Kidney (tissue), 14 donors: ENCODE results near the gene SUPT20HL2. TPM values are rescaled to one million over a fixed set of nuclear protein-coding genes. Genes with fewer than 3 reads are reported as not detected.

Experiments used
- DNase-seq, 5 donors: peaks; one replicate each; pipeline ENCODE4 v3.0.0-alpha.2; 2013 to 2020
- FAIRE-seq: peaks from 2 replicates; lab custom pipeline; 2012; peaks lifted over from hg19 to GRCh38; lab: Jason Lieb, UNC
- H3K27ac ChIP-seq, 2 donors: one replicate each; pipeline ENCODE4 v1.7.0; 2013; ENCODE audit warnings: low read depth in 2 of 2, low read length in 2 of 2, inconsistent platforms in 1 of 2
- H3K27me3 ChIP-seq: one replicate; pipeline ENCODE4 v1.7.1; 2013; ENCODE audit warnings: low read length, inconsistent platforms; ENCODE audit not compliant: control insufficient read depth, insufficient read depth
- H3K36me3 ChIP-seq, 3 donors: one replicate each; pipeline versions ENCODE4 v1.7.0 to v1.7.1; 2013; ENCODE audit warnings: low read length in 3 of 3, control low read depth in 1 of 3, inconsistent platforms in 1 of 3; ENCODE audit not compliant: insufficient read depth in 3 of 3, control insufficient read depth in 2 of 3
- H3K4me1 ChIP-seq, 3 donors: one replicate each; pipeline versions ENCODE4 v1.7.0 to v1.7.1; 2013; ENCODE audit warnings: low read length in 3 of 3, inconsistent platforms in 1 of 3, low read depth in 1 of 3; ENCODE audit not compliant: control insufficient read depth in 2 of 3, insufficient read depth in 2 of 3
- H3K4me3 ChIP-seq, 3 donors: one replicate each; pipeline versions ENCODE4 v1.7.0 to v1.8.1; 2013; ENCODE audit warnings: low read length in 3 of 3, control low read depth in 1 of 3, inconsistent platforms in 1 of 3
- H3K9ac ChIP-seq, 3 donors: one replicate each; pipeline versions ENCODE4 v1.7.0 to v1.7.1; 2013; ENCODE audit warnings: low read length in 3 of 3, control low read depth in 1 of 3, inconsistent platforms in 1 of 3
- H3K9me3 ChIP-seq, 3 donors: one replicate each; pipeline versions ENCODE4 v1.7.0 to v1.7.1; 2013; ENCODE audit warnings: low read length in 3 of 3, control low read depth in 1 of 3, inconsistent platforms in 1 of 3; ENCODE audit not compliant: control insufficient read depth in 2 of 3, insufficient read depth in 1 of 3
- intact Hi-C: fragments of 100-400 bp; cut with DNase I; formaldehyde crosslinking; loops from one replicate; pipeline ENCODE4 v1.11.1; 2022
- polyA plus RNA-seq: library from polyadenylated mRNA; stranded (reverse); fragments of 350-450 nt; fragmentation: Illumina TruSeq; extraction: RNeasy Lipid Tissue Mini Kit (QIAGEN cat#74804); gene quantifications from one replicate; pipeline ENCODE4 v1.2.3, GENCODE V29; 2014; ENCODE audit warnings: low read depth, low replicate concordance; ENCODE audit not compliant: insufficient read depth
- total RNA-seq: library from RNA; stranded (reverse); fragmentation: NEBNext Ultra II Directional; extraction: Animal tissue kit (Norgen Biotek cat#: 25700); gene quantifications from one replicate; pipeline ENCODE4 v1.2.1, GENCODE V29; 2021
- TF ChIP-seq, protein P1 (sequence below): IDR thresholded peaks from 3 replicates; pipeline ENCODE4 v1.5.1; 2012; ENCODE audit warnings: mild to moderate bottlenecking, moderate library complexity, borderline replicate concordance; ENCODE audit not compliant: insufficient read depth; ENCODE audit errors: extremely low read depth
- donor health status: control.
- donor health status: control.
- donor health status: control.
- donor health status: control.
- donor health status: control.
- donor health status: DM: yes; HTN: yes; CAD: no.
- donor health status: Normal renal cell carcinoma (clear cell type).

Gene SUPT20HL2
- total and polyA plus RNA-seq, 2 donors from 2014 or later: not detected

DNA sequence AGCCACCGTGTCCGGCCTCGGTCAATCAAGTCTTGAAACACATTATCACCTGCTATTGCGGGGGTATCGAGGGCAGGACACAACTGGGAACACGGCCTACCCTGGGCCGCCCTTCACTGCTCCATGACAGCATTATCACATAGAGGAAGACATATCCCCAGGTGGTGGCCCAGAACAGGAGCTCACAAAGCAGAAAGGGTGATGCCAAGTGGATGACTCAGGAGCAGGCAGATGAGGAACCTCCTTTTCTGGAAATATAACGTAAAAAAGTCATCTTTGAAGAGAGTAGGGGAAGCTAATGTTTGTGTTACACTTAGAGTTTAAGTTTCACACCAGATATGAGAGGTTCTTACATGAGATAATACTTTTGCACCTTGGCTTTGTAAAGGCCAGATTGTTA is 41.2 kb upstream of the SUPT20HL2 start:
- TF ChIP-seq, protein P1, sequence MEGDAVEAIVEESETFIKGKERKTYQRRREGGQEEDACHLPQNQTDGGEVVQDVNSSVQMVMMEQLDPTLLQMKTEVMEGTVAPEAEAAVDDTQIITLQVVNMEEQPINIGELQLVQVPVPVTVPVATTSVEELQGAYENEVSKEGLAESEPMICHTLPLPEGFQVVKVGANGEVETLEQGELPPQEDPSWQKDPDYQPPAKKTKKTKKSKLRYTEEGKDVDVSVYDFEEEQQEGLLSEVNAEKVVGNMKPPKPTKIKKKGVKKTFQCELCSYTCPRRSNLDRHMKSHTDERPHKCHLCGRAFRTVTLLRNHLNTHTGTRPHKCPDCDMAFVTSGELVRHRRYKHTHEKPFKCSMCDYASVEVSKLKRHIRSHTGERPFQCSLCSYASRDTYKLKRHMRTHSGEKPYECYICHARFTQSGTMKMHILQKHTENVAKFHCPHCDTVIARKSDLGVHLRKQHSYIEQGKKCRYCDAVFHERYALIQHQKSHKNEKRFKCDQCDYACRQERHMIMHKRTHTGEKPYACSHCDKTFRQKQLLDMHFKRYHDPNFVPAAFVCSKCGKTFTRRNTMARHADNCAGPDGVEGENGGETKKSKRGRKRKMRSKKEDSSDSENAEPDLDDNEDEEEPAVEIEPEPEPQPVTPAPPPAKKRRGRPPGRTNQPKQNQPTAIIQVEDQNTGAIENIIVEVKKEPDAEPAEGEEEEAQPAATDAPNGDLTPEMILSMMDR: no peak
- no peaks in the 10 kb centered on the region for H3K9me3 ChIP-seq
- DNase-seq (no peak), FAIRE-seq (no peak)
- intact Hi-C loops: no loop called here
- no peaks in the 10 kb centered on the region for H3K4me1 ChIP-seq
- no peak overlapping the region for H3K4me3 ChIP-seq
- no peak overlapping the region for H3K9ac ChIP-seq
- H3K27me3 ChIP-seq: no peaks in the 10 kb centered on the region
- H3K27ac ChIP-seq: no peak overlapping the region
- no peaks in the 10 kb centered on the region for H3K36me3 ChIP-seq

DNA sequence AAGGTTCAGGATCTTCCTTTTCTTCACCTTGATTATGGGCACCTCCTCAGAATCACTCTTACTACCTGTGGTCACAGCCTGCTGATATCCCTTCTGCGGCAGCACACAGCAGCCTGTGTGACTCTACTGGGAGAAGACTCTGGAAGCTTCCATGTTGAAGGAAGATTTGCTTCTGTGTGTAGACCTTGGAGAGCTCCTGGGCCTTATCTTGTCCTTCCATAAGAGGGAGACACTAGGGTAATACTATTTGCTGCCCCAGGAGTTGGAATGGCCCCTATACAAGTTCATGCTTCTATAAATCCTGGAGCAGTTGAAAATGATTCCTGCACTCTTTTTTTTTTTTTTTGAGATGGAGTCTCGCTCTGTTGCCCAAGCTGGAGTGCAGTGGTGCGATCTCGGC is 36.3 kb upstream of the SUPT20HL2 start:
- Histone ChIP-seq H3K9ac (no peak overlapping the region), H3K4me3 (no peak overlapping the region), H3K9me3 (no peaks in the 10 kb centered on the region), H3K27ac (no peak overlapping the region), H3K27me3 (no peaks in the 10 kb centered on the region), H3K4me1 (no peaks in the 10 kb centered on the region), H3K36me3 (no peaks in the 10 kb centered on the region)
- no peak for FAIRE-seq
- intact Hi-C loops: no loop called here
- TF ChIP-seq, protein P1: no peak
- no peak for DNase-seq

DNA sequence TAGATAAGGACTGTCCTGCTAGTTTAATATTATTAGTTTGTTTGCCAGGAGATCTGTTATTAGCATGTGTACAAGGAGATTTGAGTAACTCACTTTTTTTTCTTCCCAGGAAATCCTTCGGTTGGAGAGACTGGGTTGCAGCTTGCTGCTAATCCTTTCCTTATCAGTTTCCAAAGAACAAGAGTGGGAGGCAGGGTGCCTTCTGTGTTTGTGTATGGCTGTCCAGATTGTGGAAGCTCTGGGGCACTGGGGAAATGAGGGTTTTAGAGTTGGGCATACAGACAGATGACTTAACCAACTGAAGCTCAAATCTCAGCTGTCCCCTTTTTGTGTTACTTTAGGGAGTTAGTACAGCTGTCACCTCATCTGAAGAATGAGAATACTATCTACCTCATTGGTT is 34.0 kb upstream of the SUPT20HL2 start:
- FAIRE-seq: no peak

More for the DNA sequence above, 34.0 kb upstream of the SUPT20HL2 start:
- Histone ChIP-seq H3K27me3 (no peaks in the 10 kb centered on the region), H3K36me3 (no peaks in the 10 kb centered on the region), H3K9me3 (no peaks in the 10 kb centered on the region), H3K4me1 (no peaks in the 10 kb centered on the region), H3K27ac (no peak overlapping the region), H3K9ac (no peak overlapping the region), H3K4me3 (no peak overlapping the region)
- TF ChIP-seq, protein P1: no peak
- intact Hi-C loops: no loop called here
- DNase-seq: peak in 1 of 5 donors; percentile 13
